SU-DHL-6 (cell line): ENCODE measurements around the gene POLR3GL.

Experiments used
- H2AFZ ChIP-seq: fragments of 200-600 bp; sonication (generic); 2 replicates; pipeline ENCODE4 v1.6.1; 2014; ENCODE audit warnings: low read depth, mild to moderate bottlenecking, moderate library complexity, mixed read lengths, antibody characterized with exemption, low read length; ENCODE audit not compliant: severe bottlenecking
- H3F3A ChIP-seq: fragments of 200-600 bp; shearing (Covaris generic); 2 replicates; pipeline ENCODE4 v1.6.0; 2016; ENCODE audit warnings: antibody characterized with exemption, mild to moderate bottlenecking; ENCODE audit not compliant: insufficient read depth
- H3K27ac ChIP-seq: fragments of 200-600 bp; sonication (generic); 2 replicates; pipeline ENCODE4 v1.5.1; 2016; ENCODE audit warnings: low read depth, mild to moderate bottlenecking, low read length, moderate library complexity, mixed read lengths
- H3K27me3 ChIP-seq: fragments of 200-600 bp; sonication (generic), shearing (Covaris generic); 2 replicates; pipeline ENCODE4 v1.6.0; 2014; ENCODE audit warnings: mild to moderate bottlenecking, low read length
- H3K36me3 ChIP-seq: fragments of 200-600 bp; sonication (generic); 2 replicates; pipeline ENCODE4 v1.6.1; 2014; ENCODE audit warnings: mild to moderate bottlenecking, low read length, mixed read lengths
- H3K4me2 ChIP-seq: fragments of 300-600, 200-600 bp; shearing (Covaris generic), sonication (generic); 2 replicates; pipeline ENCODE4 v1.6.0; 2014; ENCODE audit warnings: low read length, low read depth, mild to moderate bottlenecking; ENCODE audit not compliant: poor library complexity, severe bottlenecking
- H3K4me3 ChIP-seq: fragments of 200-600 bp; sonication (generic); 2 replicates; pipeline ENCODE4 v1.5.1; 2014; ENCODE audit warnings: antibody characterized with exemption, low read length, mild to moderate bottlenecking, mixed read lengths; ENCODE audit not compliant: insufficient read depth, poor library complexity, severe bottlenecking
- H3K79me2 ChIP-seq: fragments of 200-600 bp; sonication (generic); 2 replicates; pipeline ENCODE4 v1.6.1; 2014; ENCODE audit warnings: mild to moderate bottlenecking, low read length, moderate library complexity; ENCODE audit not compliant: insufficient read depth
- H3K9ac ChIP-seq: fragments of 200-600 bp; sonication (generic); 2 replicates; pipeline ENCODE4 v1.7.0; 2014; ENCODE audit warnings: mild to moderate bottlenecking, low read length
- H3K9me2 ChIP-seq: fragments of 200-600 bp; sonication (generic); replicated peaks from 2 replicates; pipeline ENCODE4 v1.6.1; 2014; ENCODE audit warnings: low read length; ENCODE audit not compliant: insufficient read depth
- H3K9me3 ChIP-seq: fragments of 200-600 bp; sonication (generic); 2 replicates; pipeline ENCODE4 v1.6.1; 2014; ENCODE audit warnings: low read length, mixed read lengths; ENCODE audit not compliant: insufficient read depth
- H4K20me1 ChIP-seq: fragments of 200-600 bp; sonication (generic); 2 replicates; pipeline ENCODE4 v1.6.1; 2014; ENCODE audit warnings: low read depth, mild to moderate bottlenecking, antibody characterized with exemption, low read length, moderate library complexity, mixed read lengths
- EZH2phosphoT487 ChIP-seq: fragments of 200-600 bp; sonication (generic), shearing (Covaris generic); conservative IDR thresholded peaks from 2 replicates; pipeline ENCODE4 v1.6.1; 2018; ENCODE audit warnings: mild to moderate bottlenecking, antibody characterized with exemption, low read length, moderate library complexity, mixed read lengths
- TF ChIP-seq, protein P1 (sequence below): fragments of 200-600 bp; sonication (generic); IDR thresholded peaks from one replicate; pipeline ENCODE4 v1.5.1; 2017; ENCODE audit warnings: antibody characterized with exemption, mild to moderate bottlenecking, low read length, moderate library complexity; ENCODE audit not compliant: insufficient read depth, poor library complexity, severe bottlenecking

Gene POLR3GL

GRCh38 chr1:146013559-146013922, 49.1 kb downstream of the POLR3GL start:
- Histone ChIP-seq H3K4me3 (no peak overlapping the region), H2AFZ (no peak overlapping the region)
- TF ChIP-seq, protein P1, sequence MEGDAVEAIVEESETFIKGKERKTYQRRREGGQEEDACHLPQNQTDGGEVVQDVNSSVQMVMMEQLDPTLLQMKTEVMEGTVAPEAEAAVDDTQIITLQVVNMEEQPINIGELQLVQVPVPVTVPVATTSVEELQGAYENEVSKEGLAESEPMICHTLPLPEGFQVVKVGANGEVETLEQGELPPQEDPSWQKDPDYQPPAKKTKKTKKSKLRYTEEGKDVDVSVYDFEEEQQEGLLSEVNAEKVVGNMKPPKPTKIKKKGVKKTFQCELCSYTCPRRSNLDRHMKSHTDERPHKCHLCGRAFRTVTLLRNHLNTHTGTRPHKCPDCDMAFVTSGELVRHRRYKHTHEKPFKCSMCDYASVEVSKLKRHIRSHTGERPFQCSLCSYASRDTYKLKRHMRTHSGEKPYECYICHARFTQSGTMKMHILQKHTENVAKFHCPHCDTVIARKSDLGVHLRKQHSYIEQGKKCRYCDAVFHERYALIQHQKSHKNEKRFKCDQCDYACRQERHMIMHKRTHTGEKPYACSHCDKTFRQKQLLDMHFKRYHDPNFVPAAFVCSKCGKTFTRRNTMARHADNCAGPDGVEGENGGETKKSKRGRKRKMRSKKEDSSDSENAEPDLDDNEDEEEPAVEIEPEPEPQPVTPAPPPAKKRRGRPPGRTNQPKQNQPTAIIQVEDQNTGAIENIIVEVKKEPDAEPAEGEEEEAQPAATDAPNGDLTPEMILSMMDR, result no peak
- TF ChIP-seq EZH2phosphoT487, result no peak

GRCh38 chr1:146016891-146017290, 52.4 kb downstream of the POLR3GL start:
- no peaks in the 10 kb centered on the region for H3K9me3 ChIP-seq
- H3K4me3 ChIP-seq, result no peak overlapping the region
- no peaks in the 10 kb centered on the region for H3K27me3 ChIP-seq
- H3F3A ChIP-seq, result no peaks in the 10 kb centered on the region
- no peaks in the 10 kb centered on the region for H4K20me1 ChIP-seq
- H3K9ac ChIP-seq, result no peak overlapping the region
- no peak overlapping the region for H3K4me2 ChIP-seq
- no peak overlapping the region for H2AFZ ChIP-seq
- H3K36me3 ChIP-seq, result no peaks in the 10 kb centered on the region
- H3K79me2 ChIP-seq, result no peaks in the 10 kb centered on the region
- H3K9me2 ChIP-seq, result no peaks in the 10 kb centered on the region
- no peak overlapping the region for H3K27ac ChIP-seq
- TF ChIP-seq EZH2phosphoT487, result no peak
- TF ChIP-seq, protein P1, result no peak

More at GRCh38 chr1:146013559-146013922, 49.1 kb downstream of the POLR3GL start:
- H3K79me2 ChIP-seq, result no peaks in the 10 kb centered on the region
- no peak overlapping the region for H3K9ac ChIP-seq
- no peak overlapping the region for H3K4me2 ChIP-seq
- H4K20me1 ChIP-seq, result no peaks in the 10 kb centered on the region
- no peaks in the 10 kb centered on the region for H3K9me2 ChIP-seq
- no peaks in the 10 kb centered on the region for H3K9me3 ChIP-seq
- no peaks in the 10 kb centered on the region for H3F3A ChIP-seq
- no peaks in the 10 kb centered on the region for H3K27me3 ChIP-seq
- H3K36me3 ChIP-seq, result no peaks in the 10 kb centered on the region
- H3K27ac ChIP-seq, result no peak overlapping the region

- Histone ChIP-seq H4K20me1 (no peaks in the 10 kb centered on the region), H3K4me3 (no peak overlapping the region), H3K4me2 (no peak overlapping the region), H3K79me2 (no peaks in the 10 kb centered on the region), H2AFZ (no peak overlapping the region), H3F3A (no peaks in the 10 kb centered on the region), H3K27ac (no peak overlapping the region), H3K27me3 (no peaks in the 10 kb centered on the region), H3K9me2 (no peaks in the 10 kb centered on the region), H3K9ac (no peak overlapping the region), H3K36me3 (no peaks in the 10 kb centered on the region), H3K9me3 (no peaks in the 10 kb centered on the region)
- TF ChIP-seq, protein P1, result no peak
- no peak for TF ChIP-seq EZH2phosphoT487
These were observed 55.0 kb downstream of the POLR3GL start for GRCh38 chr1:146019231-146020057.
